ENCODE measurements around the gene PARP11. TPM values are rescaled to one million over a fixed set of nuclear protein-coding genes. Genes with fewer than 3 reads are reported as not detected.

The PARP11 gene
- total and polyA plus RNA-seq, 2 donors (not counting 3 experiments of a cell fraction or from before 2014, with no cell fraction given) = 3.0 to 4.9 TPM

- H3K9ac ChIP-seq (replicated peaks; ENCODE audit: extremely low read depth, insufficient read depth, low read length) = no peak overlapping the region
- no peak overlapping the region for H3K27ac ChIP-seq (ENCODE audit: insufficient read depth, low read depth, low read length)
- no peak overlapping the region for H3K4me3 ChIP-seq (replicated peaks in 1 of 3; ENCODE audit: insufficient read depth in 1 of 3, low read depth in 1 of 3, low read length in 3 of 3)
- no peak overlapping the region for H2AFZ ChIP-seq (ENCODE audit: low read depth, low read length)
- TF ChIP-seq MYC (IDR thresholded peaks at IDR 0.05; ENCODE audit: low read depth, low read length) (no peak), GATA2 (IDR thresholded peaks at IDR 0.05; ENCODE audit: insufficient read depth, insufficient read length, low read depth, low read length) (no peak), EZH2 (IDR thresholded peaks at IDR 0.05; ENCODE audit: borderline replicate concordance, low read depth, low read length, severe bottlenecking) (no peak), POLR2A (IDR thresholded peaks at IDR 0.05; ENCODE audit: low read depth, low read length) (no peak), MAX (IDR thresholded peaks at IDR 0.05; ENCODE audit: insufficient read depth, insufficient read length) (no peak)
- FAIRE-seq (no peak), DNase-seq (ENCODE audit: low read depth, low spot score) (no peak)
- H3K79me2 ChIP-seq (ENCODE audit: control insufficient read depth, insufficient read depth, low read length) = no peaks in the 10 kb centered on the region
- no peaks in the 10 kb centered on the region for H3K9me1 ChIP-seq (replicated peaks; ENCODE audit: control insufficient read depth, extremely low read depth, insufficient read depth, low read length)
- no TSS peak for BruUV-seq (replicated peaks)
- peaks cover 6 to 8% of the 10 kb centered on the region in 2 experiments for H3K27me3 ChIP-seq (ENCODE audit: control insufficient read depth in 2 of 2, insufficient read depth in 2 of 2, low read length in 2 of 2)
- H3K4me1 ChIP-seq (ENCODE audit: control insufficient read depth, extremely low read depth, insufficient read depth, low read length) = no peaks in the 10 kb centered on the region
- H3K9me3 ChIP-seq (replicated peaks; ENCODE audit: control insufficient read depth, insufficient read depth, low read length) = no peaks in the 10 kb centered on the region
- ChIA-PET POLR2A (no interaction called here), CTCF (interaction anchor here (1.6 kb wide), 1 partner anchor 36 kb away, joined by 7 read pairs; no protein-coding TSS in a partner anchor)
- H3K4me2 ChIP-seq (ENCODE audit: insufficient read depth, low read length) = no peak overlapping the region
- H3K36me3 ChIP-seq (ENCODE audit: control insufficient read depth in 2 of 2, extremely low read depth in 1 of 2, insufficient read depth in 2 of 2, low read length in 2 of 2) = no peaks in the 10 kb centered on the region
- H4K20me1 ChIP-seq (replicated peaks; ENCODE audit: control insufficient read depth, extremely low read depth, insufficient read depth, low read length) = no peaks in the 10 kb centered on the region
- dilution Hi-C loops (cut with MboI; ENCODE audit: extremely low pct_ligation_motif_present, low sequenced_read_pairs) = no loop called here
- intact Hi-C loops (cut with micrococcal nuclease) = loop anchor here (2.0 kb wide), 1 partner anchor 76 kb away; no protein-coding TSS in a partner anchor
These were observed 47.9 kb upstream of the PARP11 start for GRCh38 chr12:3921151-3921471.

- POLR2A ChIA-PET = no interaction called here
- TF ChIP-seq POLR2A (IDR thresholded peaks at IDR 0.05; ENCODE audit: low read depth, low read length) = no peak
- TF ChIP-seq MYC (IDR thresholded peaks at IDR 0.05; ENCODE audit: low read depth, low read length) = no peak
- no peak for TF ChIP-seq POLR2AphosphoS5 (IDR thresholded peaks at IDR 0.05; ENCODE audit: insufficient read depth, low read depth, low read length)
- no peak for TF ChIP-seq EZH2 (IDR thresholded peaks at IDR 0.05; ENCODE audit: borderline replicate concordance, low read depth, low read length, severe bottlenecking)
- TF ChIP-seq GATA2 (IDR thresholded peaks at IDR 0.05; ENCODE audit: insufficient read depth, insufficient read length, low read depth, low read length) = no peak
- no peak for TF ChIP-seq CTCF (IDR thresholded peaks at IDR 0.05; ENCODE audit: extremely low read depth in 1 of 2, insufficient read depth in 1 of 2, low read depth in 1 of 2, low read length in 2 of 2)
- no peak for TF ChIP-seq MAX (IDR thresholded peaks at IDR 0.05; ENCODE audit: insufficient read depth, insufficient read length)
- no peak for TF ChIP-seq FOS (IDR thresholded peaks at IDR 0.05; ENCODE audit: borderline replicate concordance, insufficient read depth, low read length)
- no peak for TF ChIP-seq JUN (IDR thresholded peaks at IDR 0.05; ENCODE audit: borderline replicate concordance, insufficient read depth, insufficient read length, low read depth)
- H3K4me3 ChIP-seq (replicated peaks in 1 of 3; ENCODE audit: insufficient read depth in 1 of 3, low read depth in 1 of 3, low read length in 3 of 3) = no peak overlapping the region
- no peaks in the 10 kb centered on the region for H3K4me1 ChIP-seq (ENCODE audit: control insufficient read depth, extremely low read depth, insufficient read depth, low read length)
- BruUV-seq (replicated peaks) = no TSS peak
- no peaks in the 10 kb centered on the region for H3K79me2 ChIP-seq (ENCODE audit: control insufficient read depth, insufficient read depth, low read length)
- no peaks in the 10 kb centered on the region for H3K36me3 ChIP-seq (ENCODE audit: control insufficient read depth in 2 of 2, extremely low read depth in 1 of 2, insufficient read depth in 2 of 2, low read length in 2 of 2)
- H2AFZ ChIP-seq (ENCODE audit: low read depth, low read length) = no peak overlapping the region
- CTCF ChIA-PET = interaction anchor here (0.7 to 1.6 kb wide), 2 partner anchors 35 to 195 kb away, joined by 3 to 7 read pairs; no protein-coding TSS in a partner anchor
- no peaks in the 10 kb centered on the region for H4K20me1 ChIP-seq (replicated peaks; ENCODE audit: control insufficient read depth, extremely low read depth, insufficient read depth, low read length)
- DNase-seq (ENCODE audit: low read depth, low spot score) = peak; percentile 64
- H3K4me2 ChIP-seq (ENCODE audit: insufficient read depth, low read length) = no peak overlapping the region
- no peaks in the 10 kb centered on the region for H3K9me1 ChIP-seq (replicated peaks; ENCODE audit: control insufficient read depth, extremely low read depth, insufficient read depth, low read length)
- no peak overlapping the region for H3K9ac ChIP-seq (replicated peaks; ENCODE audit: extremely low read depth, insufficient read depth, low read length)
- intact Hi-C loops (cut with micrococcal nuclease) (loop anchor here (2.0 kb wide), 1 partner anchor 76 kb away; no protein-coding TSS in a partner anchor), dilution Hi-C loops (cut with MboI; ENCODE audit: extremely low pct_ligation_motif_present, low sequenced_read_pairs) (no loop called here)
- no peak overlapping the region for H3K27ac ChIP-seq (ENCODE audit: insufficient read depth, low read depth, low read length)
- H3K9me3 ChIP-seq (replicated peaks; ENCODE audit: control insufficient read depth, insufficient read depth, low read length) = no peaks in the 10 kb centered on the region
- FAIRE-seq = peak; percentile 55
- peaks cover 6 to 8% of the 10 kb centered on the region in 2 experiments for H3K27me3 ChIP-seq (ENCODE audit: control insufficient read depth in 2 of 2, insufficient read depth in 2 of 2, low read length in 2 of 2)
These were observed 47.4 kb upstream of the PARP11 start for GRCh38 chr12:3920351-3921150.

Data from endothelial cell of umbilical vein (primary cell).